Measurements from ENCODE around the gene NCAM2.

NCAM2 gene

DNA sequence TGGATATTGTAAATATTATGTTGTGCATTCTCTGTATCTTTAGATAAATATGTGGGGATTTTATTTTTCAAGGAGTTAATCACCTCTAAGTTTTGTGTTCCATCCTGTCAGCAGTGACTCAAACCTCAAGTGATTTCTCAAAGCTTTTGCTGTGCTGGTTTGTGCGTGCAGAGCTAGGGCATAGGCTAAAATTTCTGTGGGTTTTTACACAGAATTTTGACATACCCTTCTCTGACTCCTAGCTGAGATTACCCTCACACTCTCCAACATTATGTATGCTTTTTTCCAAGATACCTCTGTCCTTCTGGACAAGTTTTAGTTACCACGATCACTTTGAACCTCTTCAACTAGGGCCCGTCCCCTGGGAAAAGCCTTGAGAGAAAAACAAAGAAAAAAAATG lies 384.9 kb downstream of the NCAM2 start:
- Histone ChIP-seq H3K27ac (replicated peaks) (no peak overlapping the region), H3K27me3 (ENCODE audit: insufficient read depth, poor library complexity, severe bottlenecking) (no peaks in the 10 kb centered on the region), H3K4me3 (replicated peaks; ENCODE audit: insufficient read depth, low read length) (no peak overlapping the region)
- TF ChIP-seq, protein P1, sequence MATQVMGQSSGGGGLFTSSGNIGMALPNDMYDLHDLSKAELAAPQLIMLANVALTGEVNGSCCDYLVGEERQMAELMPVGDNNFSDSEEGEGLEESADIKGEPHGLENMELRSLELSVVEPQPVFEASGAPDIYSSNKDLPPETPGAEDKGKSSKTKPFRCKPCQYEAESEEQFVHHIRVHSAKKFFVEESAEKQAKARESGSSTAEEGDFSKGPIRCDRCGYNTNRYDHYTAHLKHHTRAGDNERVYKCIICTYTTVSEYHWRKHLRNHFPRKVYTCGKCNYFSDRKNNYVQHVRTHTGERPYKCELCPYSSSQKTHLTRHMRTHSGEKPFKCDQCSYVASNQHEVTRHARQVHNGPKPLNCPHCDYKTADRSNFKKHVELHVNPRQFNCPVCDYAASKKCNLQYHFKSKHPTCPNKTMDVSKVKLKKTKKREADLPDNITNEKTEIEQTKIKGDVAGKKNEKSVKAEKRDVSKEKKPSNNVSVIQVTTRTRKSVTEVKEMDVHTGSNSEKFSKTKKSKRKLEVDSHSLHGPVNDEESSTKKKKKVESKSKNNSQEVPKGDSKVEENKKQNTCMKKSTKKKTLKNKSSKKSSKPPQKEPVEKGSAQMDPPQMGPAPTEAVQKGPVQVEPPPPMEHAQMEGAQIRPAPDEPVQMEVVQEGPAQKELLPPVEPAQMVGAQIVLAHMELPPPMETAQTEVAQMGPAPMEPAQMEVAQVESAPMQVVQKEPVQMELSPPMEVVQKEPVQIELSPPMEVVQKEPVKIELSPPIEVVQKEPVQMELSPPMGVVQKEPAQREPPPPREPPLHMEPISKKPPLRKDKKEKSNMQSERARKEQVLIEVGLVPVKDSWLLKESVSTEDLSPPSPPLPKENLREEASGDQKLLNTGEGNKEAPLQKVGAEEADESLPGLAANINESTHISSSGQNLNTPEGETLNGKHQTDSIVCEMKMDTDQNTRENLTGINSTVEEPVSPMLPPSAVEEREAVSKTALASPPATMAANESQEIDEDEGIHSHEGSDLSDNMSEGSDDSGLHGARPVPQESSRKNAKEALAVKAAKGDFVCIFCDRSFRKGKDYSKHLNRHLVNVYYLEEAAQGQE (IDR thresholded peaks at IDR 0.05; ENCODE audit: insufficient replicate concordance, low read depth), result no peak
- no peak for TF ChIP-seq SPI1 (IDR thresholded peaks at IDR 0.05; ENCODE audit: borderline replicate concordance, low read depth)
- TF ChIP-seq CTCF (IDR thresholded peaks at IDR 0.05; ENCODE audit: insufficient read depth, low read length), result no peak
- TF ChIP-seq POLR2AphosphoS5 (IDR thresholded peaks at IDR 0.05; ENCODE audit: low read depth), result no peak
- no peak for TF ChIP-seq GABPA (IDR thresholded peaks at IDR 0.05; ENCODE audit: low read depth)
- no peak for DNase-seq (ENCODE audit: low read depth in 1 of 2, low spot score in 1 of 2)

DNA sequence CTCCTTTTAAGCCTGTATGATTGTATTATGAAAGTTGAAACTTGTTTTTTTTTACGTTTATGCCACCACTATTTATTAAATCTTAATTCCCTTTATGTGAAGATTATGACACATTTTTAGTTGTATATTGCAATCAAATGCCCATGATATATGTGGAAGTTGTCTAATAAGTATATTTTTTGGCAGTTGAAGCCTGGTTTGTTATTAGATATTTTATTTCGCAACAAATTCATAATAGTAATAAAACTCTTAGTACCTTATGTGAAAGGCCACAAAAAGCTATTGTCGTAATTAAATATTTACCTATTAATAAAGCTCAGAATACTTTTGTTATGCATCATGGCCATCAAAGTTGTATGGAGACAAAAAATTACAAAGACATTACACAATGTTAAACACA lies 386.8 kb downstream of the NCAM2 start:
- H3K27me3 ChIP-seq (ENCODE audit: insufficient read depth, poor library complexity, severe bottlenecking), result no peaks in the 10 kb centered on the region
- H3K27ac ChIP-seq (replicated peaks), result no peak overlapping the region
- no peak overlapping the region for H3K4me3 ChIP-seq (replicated peaks; ENCODE audit: insufficient read depth, low read length)
- no peak for DNase-seq (ENCODE audit: low read depth in 1 of 2, low spot score in 1 of 2)
- TF ChIP-seq POLR2AphosphoS5 (IDR thresholded peaks at IDR 0.05; ENCODE audit: low read depth) (no peak), SPI1 (IDR thresholded peaks at IDR 0.05; ENCODE audit: borderline replicate concordance, low read depth) (no peak), GABPA (IDR thresholded peaks at IDR 0.05; ENCODE audit: low read depth) (no peak), CTCF (IDR thresholded peaks at IDR 0.05; ENCODE audit: insufficient read depth, low read length) (no peak)
- TF ChIP-seq, protein P1 (IDR thresholded peaks at IDR 0.05; ENCODE audit: insufficient replicate concordance, low read depth), result no peak

GRCh38 chr21:21385404-21385803 lies 387.2 kb downstream of the NCAM2 start:
- H3K27ac ChIP-seq (replicated peaks), result no peak overlapping the region
- no peak for TF ChIP-seq SPI1 (IDR thresholded peaks at IDR 0.05; ENCODE audit: borderline replicate concordance, low read depth)
- TF ChIP-seq, protein P1 (IDR thresholded peaks at IDR 0.05; ENCODE audit: insufficient replicate concordance, low read depth), result no peak
- no peak for TF ChIP-seq GABPA (IDR thresholded peaks at IDR 0.05; ENCODE audit: low read depth)
- TF ChIP-seq CTCF (IDR thresholded peaks at IDR 0.05; ENCODE audit: insufficient read depth, low read length), result no peak
- no peak for TF ChIP-seq POLR2AphosphoS5 (IDR thresholded peaks at IDR 0.05; ENCODE audit: low read depth)
- no peak for DNase-seq (ENCODE audit: low read depth in 1 of 2, low spot score in 1 of 2)
- H3K27me3 ChIP-seq (ENCODE audit: insufficient read depth, poor library complexity, severe bottlenecking), result no peaks in the 10 kb centered on the region
- no peak overlapping the region for H3K4me3 ChIP-seq (replicated peaks; ENCODE audit: insufficient read depth, low read length)

Measured in HL-60 (cell line).